ENCODE measurements around the gene POLR1D.

DNA sequence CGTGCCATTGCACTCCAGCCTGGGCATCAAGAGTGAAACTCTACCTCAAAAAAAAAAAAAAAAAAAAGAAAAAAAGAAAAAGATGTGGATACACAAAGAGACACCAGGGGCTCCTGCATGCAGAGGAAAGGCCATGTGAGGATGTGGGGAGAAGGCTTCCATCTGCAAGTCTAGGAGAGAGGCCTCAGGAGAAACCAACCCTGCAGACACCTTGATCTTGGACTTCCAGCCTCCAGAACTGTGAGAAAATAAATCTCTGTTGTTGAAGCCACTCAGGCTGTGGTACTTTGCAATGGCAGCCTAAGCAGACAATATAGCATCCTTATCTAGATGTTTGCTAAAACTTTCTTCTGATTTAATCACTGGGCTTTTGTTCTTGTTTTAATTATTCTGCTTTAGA lies 50.3 kb downstream of the POLR1D start:
- TF ChIP-seq, protein P1, sequence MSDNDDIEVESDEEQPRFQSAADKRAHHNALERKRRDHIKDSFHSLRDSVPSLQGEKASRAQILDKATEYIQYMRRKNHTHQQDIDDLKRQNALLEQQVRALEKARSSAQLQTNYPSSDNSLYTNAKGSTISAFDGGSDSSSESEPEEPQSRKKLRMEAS (IDR thresholded peaks at IDR 0.05) = no peak
- TF ChIP-seq, protein P2, sequence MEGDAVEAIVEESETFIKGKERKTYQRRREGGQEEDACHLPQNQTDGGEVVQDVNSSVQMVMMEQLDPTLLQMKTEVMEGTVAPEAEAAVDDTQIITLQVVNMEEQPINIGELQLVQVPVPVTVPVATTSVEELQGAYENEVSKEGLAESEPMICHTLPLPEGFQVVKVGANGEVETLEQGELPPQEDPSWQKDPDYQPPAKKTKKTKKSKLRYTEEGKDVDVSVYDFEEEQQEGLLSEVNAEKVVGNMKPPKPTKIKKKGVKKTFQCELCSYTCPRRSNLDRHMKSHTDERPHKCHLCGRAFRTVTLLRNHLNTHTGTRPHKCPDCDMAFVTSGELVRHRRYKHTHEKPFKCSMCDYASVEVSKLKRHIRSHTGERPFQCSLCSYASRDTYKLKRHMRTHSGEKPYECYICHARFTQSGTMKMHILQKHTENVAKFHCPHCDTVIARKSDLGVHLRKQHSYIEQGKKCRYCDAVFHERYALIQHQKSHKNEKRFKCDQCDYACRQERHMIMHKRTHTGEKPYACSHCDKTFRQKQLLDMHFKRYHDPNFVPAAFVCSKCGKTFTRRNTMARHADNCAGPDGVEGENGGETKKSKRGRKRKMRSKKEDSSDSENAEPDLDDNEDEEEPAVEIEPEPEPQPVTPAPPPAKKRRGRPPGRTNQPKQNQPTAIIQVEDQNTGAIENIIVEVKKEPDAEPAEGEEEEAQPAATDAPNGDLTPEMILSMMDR (IDR thresholded peaks at IDR 0.05; ENCODE audit: low read depth, low read length, missing input control) = no peak
- no peak for TF ChIP-seq SP1 (IDR thresholded peaks at IDR 0.05)
- TF ChIP-seq, protein P3, sequence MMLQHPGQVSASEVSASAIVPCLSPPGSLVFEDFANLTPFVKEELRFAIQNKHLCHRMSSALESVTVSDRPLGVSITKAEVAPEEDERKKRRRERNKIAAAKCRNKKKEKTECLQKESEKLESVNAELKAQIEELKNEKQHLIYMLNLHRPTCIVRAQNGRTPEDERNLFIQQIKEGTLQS (IDR thresholded peaks at IDR 0.05) = no peak
- TF ChIP-seq, protein P4, sequence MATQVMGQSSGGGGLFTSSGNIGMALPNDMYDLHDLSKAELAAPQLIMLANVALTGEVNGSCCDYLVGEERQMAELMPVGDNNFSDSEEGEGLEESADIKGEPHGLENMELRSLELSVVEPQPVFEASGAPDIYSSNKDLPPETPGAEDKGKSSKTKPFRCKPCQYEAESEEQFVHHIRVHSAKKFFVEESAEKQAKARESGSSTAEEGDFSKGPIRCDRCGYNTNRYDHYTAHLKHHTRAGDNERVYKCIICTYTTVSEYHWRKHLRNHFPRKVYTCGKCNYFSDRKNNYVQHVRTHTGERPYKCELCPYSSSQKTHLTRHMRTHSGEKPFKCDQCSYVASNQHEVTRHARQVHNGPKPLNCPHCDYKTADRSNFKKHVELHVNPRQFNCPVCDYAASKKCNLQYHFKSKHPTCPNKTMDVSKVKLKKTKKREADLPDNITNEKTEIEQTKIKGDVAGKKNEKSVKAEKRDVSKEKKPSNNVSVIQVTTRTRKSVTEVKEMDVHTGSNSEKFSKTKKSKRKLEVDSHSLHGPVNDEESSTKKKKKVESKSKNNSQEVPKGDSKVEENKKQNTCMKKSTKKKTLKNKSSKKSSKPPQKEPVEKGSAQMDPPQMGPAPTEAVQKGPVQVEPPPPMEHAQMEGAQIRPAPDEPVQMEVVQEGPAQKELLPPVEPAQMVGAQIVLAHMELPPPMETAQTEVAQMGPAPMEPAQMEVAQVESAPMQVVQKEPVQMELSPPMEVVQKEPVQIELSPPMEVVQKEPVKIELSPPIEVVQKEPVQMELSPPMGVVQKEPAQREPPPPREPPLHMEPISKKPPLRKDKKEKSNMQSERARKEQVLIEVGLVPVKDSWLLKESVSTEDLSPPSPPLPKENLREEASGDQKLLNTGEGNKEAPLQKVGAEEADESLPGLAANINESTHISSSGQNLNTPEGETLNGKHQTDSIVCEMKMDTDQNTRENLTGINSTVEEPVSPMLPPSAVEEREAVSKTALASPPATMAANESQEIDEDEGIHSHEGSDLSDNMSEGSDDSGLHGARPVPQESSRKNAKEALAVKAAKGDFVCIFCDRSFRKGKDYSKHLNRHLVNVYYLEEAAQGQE (IDR thresholded peaks at IDR 0.05) = no peak
- TF ChIP-seq TAF1 (conservative IDR thresholded peaks at IDR 0.05) = no peak
- TF ChIP-seq, protein P5, sequence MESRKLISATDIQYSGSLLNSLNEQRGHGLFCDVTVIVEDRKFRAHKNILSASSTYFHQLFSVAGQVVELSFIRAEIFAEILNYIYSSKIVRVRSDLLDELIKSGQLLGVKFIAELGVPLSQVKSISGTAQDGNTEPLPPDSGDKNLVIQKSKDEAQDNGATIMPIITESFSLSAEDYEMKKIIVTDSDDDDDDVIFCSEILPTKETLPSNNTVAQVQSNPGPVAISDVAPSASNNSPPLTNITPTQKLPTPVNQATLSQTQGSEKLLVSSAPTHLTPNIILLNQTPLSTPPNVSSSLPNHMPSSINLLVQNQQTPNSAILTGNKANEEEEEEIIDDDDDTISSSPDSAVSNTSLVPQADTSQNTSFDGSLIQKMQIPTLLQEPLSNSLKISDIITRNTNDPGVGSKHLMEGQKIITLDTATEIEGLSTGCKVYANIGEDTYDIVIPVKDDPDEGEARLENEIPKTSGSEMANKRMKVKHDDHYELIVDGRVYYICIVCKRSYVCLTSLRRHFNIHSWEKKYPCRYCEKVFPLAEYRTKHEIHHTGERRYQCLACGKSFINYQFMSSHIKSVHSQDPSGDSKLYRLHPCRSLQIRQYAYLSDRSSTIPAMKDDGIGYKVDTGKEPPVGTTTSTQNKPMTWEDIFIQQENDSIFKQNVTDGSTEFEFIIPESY (IDR thresholded peaks at IDR 0.05) = no peak
- no peak for TF ChIP-seq YY1 (IDR thresholded peaks at IDR 0.05)
- TF ChIP-seq GABPA (IDR thresholded peaks at IDR 0.05 in 1 of 2, conservative IDR thresholded peaks at IDR 0.05 in 1 of 2) = no peak
- no peak for TF ChIP-seq RAD21 (IDR thresholded peaks at IDR 0.05)
- no peak for TF ChIP-seq RXRA (IDR thresholded peaks at IDR 0.05)
